NCI-H460 (cell line): ENCODE data around the gene CPNE2. TPM values are rescaled to one million over a fixed set of nuclear protein-coding genes. Genes with fewer than 3 reads are reported as not detected.

Experiments
- DNase-seq: peaks from one replicate; pipeline ENCODE4 v3.0.0-alpha.2; 2016; ENCODE audit warnings: low read depth; ENCODE audit errors: extremely low read depth
- total RNA-seq: library from RNA; depleted of rRNA; stranded (reverse); fragments of >200 nt; shearing (Covaris generic); gene quantifications from 2 replicates; pipeline ENCODE4 v1.2.3, GENCODE V29; 2014

The CPNE2 gene
- total RNA-seq, 1 experiment from 2014 or later: 26.0 TPM

- no peak for DNase-seq
These were observed 48.7 kb downstream of the CPNE2 start for GRCh38 chr16:57140931-57141668.

GRCh38 chr16:57141822-57142631, 49.6 kb downstream of the CPNE2 start:
- no peak for DNase-seq

GRCh38 chr16:57143149-57143921, 51.0 kb downstream of the CPNE2 start:
- no peak for DNase-seq

DNA sequence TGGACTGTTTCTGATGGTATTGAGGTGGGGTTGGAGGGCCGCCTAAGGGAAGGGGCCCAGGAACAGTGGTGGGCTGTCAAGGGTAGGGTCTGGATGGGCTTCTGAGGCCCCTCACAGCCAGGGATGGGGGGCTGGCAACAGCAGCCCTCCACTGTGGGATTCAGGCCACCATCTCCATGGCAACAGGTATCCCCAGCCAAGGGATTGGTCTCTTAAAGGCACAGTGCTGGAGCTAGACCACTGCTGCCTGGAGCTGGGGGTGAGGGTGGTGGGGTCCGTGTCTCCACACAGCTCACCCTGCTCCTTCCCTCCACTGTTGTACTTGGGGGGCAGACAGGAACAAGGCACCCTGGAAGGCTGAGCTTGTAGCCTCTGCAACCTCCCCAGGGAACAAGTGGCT, 51.6 kb downstream of the CPNE2 start:
- no peak for DNase-seq

GRCh38 chr16:57145046-57146021, 53.0 kb downstream of the CPNE2 start:
- DNase-seq: no peak

GRCh38 chr16:57146040-57146647, 53.8 kb downstream of the CPNE2 start:
- DNase-seq: no peak

GRCh38 chr16:57146735-57147134, 54.4 kb downstream of the CPNE2 start:
- no peak for DNase-seq

DNA sequence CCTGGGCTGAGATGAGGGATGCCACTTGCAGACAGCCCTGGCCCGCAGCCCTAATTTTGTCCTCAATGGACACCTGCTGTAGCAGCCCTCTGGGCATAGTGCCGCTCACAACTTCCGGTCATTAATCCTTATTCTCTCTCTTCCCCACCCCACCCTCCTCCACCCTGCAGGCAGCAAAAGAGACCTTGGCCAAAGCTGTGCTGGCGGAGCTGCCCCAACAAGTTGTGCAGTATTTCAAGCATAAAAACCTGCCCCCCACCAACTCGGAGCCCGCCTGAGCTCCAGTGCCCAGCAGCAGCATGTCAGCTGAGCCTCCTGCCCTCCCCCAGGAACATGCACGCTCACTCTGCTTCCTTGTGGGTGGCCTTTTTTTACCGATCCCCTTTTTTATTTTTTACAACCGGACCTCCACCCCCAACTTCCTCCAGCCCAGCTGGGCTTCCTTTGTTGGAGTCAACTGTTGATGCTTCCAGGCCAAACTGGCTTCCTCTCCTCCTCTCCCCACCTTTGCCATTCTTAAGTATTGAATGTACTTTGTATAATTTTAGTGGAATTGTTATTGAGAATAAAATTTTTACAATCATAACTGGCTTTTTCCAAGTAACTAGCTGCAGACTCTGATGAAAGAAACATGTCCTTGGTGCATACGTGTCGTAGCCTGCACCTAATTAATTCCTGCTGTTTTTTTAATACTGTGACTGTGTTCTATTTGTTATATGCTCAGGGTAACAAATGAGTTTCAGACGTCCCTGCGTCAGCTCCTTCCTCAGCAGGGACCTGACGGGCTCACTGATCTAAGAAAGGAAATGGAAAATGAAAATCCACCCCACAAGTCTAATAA, 55.2 kb downstream of the CPNE2 start:
- no peak for DNase-seq

DNA sequence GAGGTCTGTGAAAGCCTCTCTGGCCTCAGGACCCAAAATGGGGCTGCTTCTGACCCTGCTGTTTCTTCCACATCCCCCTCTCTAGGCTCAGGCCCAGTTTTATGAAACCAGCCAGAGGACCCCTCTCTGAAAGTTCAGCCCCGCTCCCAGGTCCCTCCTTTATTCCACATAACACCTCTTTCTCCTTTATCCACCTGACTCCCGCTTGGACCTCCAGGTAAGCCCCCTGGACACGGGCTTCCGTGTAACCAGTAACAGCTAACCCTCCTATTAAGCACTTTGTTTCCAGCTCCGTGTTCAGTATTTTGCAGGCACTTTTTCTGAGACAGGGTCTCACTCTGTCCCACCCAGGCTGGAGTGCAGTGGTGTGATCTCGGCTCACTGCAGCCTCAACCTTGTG, 56.1 kb downstream of the CPNE2 start:
- DNase-seq: no peak

- DNase-seq: no peak
These were observed 57.0 kb downstream of the CPNE2 start for GRCh38 chr16:57149391-57149790.

- DNase-seq: no peak
These were observed 58.4 kb downstream of the CPNE2 start for GRCh38 chr16:57150682-57151330.

DNA sequence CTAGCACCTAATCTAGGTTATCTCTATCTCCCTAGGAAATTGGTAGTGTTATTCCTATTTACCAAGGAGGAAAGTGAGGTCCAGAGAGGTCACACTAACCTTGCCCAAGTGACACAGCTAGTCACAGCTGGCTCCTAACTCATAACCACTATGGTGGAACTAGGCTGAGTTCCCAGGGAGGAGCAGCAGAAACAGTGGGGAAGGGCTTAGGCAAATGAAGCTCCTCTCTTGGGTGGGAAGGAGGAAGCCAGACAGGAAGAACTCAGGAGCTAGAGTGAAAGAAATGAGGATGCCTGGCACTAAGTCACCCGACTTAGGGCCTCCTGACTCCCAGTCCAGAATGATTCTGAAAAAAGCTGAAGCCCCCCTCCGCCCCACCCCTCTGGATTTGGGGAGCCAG, 59.0 kb downstream of the CPNE2 start:
- DNase-seq: no peak

- no peak for DNase-seq
These were observed 60.0 kb downstream of the CPNE2 start for GRCh38 chr16:57152096-57153093.

DNA sequence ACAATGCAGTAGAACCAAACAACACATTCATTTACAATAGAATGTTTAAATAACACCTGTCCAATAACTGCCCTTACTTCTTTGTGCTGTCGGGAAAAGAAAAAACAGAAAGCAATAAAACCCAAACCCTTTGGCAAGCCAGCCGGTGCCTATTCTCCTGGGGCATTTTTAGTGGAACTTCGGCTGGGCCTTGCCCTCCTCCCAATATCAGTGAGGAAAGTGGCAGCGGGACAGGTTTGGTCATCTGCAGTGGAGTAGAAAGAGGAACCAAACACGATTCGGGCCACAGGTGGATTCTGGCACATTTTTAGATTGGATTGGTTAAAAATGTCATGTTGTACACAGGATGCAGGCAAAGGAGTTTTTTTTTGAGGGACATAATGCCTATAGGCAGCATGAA, 61.5 kb downstream of the CPNE2 start:
- DNase-seq: no peak

DNA sequence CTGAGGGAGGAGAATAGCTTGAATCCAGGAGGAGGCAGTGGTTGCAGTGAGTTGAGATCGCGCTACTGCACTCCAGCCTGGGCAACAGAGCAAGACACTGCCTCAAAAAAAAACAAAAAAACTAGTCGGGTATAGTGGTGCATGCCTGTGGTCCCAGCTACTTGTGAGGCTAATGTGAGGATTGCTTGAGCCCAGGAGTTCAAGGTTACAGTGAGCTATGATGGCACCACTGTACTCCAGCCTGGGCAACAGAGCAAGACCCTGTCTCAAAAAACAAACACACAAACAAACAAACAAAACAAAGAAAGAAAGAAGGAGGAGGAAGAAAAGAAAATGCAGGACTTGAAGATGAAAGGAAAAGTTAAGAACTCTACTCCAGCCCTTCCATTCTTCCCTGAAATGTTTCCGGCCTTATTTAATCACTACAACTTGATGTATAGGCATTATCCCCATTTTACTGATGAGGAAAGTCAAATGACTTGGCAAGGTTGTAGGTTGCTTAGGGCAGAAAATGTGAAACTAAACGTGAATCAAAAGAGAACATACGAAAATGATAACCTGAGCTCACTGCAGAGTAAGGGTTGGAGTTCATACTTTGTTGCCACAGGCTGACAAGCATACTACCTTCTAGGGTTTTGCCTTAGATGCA, 63.4 kb downstream of the CPNE2 start:
- no peak for DNase-seq

DNA sequence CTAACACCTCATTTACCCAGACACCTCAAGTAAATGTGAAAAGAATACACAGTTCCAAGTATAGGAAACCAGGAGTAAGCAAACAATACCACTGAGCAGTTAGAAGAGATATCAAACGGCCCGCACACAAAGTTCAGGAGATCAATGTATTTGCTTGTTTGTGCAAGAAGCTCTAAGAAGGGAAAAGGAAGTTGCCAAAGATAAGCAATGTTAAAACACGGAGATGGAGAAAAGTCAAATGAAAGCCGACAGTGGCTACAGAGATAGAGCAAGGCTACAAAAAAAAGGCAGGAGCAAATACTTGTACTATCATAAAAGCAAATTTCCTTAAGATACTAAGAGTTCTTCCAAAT, 63.9 kb downstream of the CPNE2 start:
- no peak for DNase-seq

- no peak for DNase-seq
These were observed 65.2 kb downstream of the CPNE2 start for GRCh38 chr16:57157533-57157932.
